HG03175 (cell line): ENCODE measurements around the gene PDZRN3.

Experiments
- ATAC-seq: cut with Tn5 transposase; IDR thresholded peaks from one replicate; pipeline ENCODE4 v1.9.1; 2021; ENCODE audit warnings: mild to moderate bottlenecking, moderate library complexity; ENCODE audit not compliant: unreplicated experiment

PDZRN3 gene

GRCh38 chr3:73530022-73530396, 94.7 kb downstream of the PDZRN3 start:
- ATAC-seq = no peak

GRCh38 chr3:73529308-73530021, 95.3 kb downstream of the PDZRN3 start:
- no peak for ATAC-seq

DNA sequence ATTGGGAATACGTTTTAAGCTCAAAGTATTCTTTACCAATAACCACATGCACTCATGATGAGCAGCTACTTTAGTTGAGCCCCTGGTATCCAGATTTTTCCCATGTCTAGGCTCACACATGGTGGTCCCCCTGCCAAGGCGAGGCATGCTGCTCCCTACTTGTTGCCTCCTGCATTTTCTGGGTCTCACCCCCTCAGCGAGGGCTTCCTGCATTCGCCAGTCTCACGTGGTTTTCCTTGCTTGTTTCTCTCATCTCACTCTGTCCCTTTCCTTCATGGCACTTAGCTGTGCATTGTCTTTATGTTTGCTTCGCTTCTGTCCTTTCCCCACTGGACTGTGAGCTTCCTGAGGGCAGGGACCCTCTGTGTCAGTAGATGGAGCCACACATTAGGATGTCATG, 99.2 kb downstream of the PDZRN3 start:
- no peak for ATAC-seq

GRCh38 chr3:73523661-73524060, 101.1 kb downstream of the PDZRN3 start:
- ATAC-seq = no peak

DNA sequence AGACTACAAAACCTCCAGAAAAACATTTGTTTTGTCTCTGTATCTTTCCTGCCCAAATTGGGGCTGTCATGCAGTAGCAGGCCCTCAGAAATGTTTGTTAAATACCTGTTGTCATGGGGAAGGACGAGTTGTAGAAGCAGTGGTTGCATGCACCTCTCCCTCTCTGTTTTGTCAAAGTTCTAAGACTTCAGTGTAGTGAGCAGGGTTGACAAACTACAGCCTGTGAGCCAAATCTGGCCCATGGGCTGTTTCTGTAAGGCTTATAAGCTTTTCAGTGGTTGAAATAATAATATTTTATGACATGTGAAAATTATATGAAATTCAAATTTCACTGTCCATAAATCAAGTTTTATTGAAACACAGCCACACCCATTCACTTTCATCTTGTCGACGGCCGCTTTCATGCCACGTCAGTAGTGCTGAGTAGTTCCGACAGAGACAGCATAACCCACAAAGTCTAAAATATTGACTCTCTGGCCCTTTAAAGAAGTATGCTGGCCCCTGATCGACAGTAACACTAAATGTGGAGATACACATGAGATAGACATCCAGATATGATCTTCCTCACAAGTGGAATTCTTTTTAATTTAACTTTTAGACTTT, 102.9 kb downstream of the PDZRN3 start:
- no peak for ATAC-seq

- ATAC-seq = no peak
Measured at GRCh38 chr3:73520931-73521461, 103.7 kb downstream of the PDZRN3 start.

DNA sequence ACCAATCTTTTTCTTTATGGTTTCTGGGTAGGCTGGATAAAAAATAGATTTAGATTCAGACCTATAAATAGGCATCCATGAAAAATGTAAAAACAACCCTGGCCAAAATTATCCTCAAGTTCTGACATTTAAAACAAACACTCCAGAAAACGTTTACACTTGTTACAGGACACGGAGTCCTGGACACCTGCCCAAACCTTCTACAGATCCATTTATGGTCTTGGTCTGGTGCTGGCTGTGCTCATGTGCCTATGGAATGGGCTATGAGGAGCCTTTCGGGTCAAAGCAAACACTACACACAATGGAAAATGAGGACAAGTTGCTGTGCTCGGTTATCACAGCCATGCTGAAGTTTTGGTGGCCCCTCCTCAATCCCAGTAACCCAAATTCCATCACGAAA, 108.1 kb downstream of the PDZRN3 start:
- ATAC-seq = no peak

DNA sequence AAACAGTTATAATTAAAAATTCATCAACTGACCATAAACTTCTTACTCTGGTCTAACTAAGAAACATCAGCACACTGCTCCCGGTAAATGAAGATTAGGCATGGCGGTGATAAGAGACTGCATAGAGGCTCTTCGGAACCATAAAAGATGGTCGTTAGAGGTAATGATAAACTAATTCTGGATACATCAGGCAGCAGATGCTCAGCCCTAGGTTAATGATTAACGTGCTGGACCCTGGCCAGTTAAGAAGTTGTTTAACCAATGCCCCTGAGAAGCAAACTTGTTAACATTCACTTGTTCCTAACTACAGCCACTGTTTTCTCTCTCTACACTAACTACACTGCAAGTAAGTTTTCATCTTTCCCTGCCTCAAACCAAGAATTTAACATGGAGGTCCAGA, 111.5 kb downstream of the PDZRN3 start:
- ATAC-seq = no peak

DNA sequence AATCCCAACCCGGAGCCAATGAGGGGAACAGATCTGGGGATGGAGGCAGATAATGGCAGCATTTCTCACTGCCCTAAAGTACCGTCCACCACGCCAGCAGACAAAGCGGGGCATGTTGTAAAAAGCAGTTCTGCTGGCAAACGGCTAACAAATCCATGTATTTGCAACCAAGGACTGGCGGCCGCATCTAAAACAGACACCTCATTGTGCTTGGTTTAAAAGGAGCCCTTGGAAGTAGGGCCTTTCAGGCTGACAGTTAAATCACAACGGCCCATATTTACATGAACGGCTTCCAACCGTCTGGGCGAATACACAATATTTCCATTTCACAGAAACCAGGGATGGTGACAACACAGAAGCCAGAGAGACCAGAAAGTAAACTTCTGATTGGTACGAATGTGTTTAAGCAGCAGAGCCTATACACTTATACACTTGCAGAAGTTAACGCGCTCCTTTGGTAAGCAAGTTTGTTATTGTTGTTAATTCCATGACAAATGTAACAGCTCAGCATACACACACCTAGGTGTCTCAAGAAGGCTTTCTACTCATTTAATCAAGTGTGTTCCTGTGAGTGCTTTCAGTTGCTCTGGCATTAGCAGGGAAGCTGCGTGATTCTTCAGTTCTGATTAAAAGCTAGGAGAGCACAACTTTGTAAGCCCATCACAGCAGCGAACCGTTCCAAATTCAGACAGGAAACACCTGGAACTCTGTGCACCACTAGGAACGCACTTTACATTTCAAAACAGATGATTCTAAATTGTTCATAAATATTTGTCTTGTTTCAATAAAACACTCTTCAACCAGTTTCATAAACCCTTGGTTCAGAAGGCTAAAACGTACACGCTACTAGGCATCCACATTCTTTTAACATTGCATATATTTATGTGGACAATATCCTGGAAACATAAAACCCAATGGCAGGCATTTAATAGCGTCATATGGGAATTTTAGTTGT, 112.9 kb downstream of the PDZRN3 start:
- no peak for ATAC-seq

DNA sequence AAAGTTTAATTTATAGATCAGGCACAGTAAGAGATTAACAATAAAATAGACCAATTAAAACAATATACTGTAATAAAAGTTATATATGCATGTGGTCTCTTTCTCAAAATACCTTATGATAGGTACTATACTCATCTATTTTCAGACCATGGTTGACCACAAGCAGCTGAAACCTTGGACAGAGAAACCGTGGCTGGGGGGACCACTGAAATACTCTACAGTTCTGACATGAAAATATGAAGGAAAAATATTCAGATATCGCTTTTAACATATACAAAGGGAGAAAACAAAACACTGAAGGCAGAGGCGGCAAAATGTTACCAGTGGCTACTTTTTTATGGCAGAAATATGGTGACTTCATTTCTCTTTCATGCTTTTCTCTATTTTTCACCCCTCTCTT, 114.0 kb downstream of the PDZRN3 start:
- ATAC-seq = no peak

DNA sequence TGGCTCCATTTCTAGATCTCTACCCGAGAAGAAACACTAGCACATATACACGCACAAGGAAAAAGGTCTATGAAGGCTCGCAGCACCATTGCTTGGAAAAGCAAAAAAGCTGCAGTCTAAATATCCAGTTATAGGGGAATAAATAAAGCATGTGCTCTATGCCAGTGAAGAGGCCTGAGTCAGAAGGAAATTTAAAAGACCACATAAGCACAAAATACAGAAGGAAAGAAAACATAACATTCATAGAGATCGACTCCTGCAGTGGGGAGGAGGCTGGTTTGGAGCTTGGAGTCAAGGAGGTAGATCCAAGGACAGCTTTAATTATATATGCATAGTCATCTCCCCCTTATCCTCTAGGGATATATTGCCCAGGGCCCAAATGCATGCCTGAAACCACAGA, 114.4 kb downstream of the PDZRN3 start:
- no peak for ATAC-seq

DNA sequence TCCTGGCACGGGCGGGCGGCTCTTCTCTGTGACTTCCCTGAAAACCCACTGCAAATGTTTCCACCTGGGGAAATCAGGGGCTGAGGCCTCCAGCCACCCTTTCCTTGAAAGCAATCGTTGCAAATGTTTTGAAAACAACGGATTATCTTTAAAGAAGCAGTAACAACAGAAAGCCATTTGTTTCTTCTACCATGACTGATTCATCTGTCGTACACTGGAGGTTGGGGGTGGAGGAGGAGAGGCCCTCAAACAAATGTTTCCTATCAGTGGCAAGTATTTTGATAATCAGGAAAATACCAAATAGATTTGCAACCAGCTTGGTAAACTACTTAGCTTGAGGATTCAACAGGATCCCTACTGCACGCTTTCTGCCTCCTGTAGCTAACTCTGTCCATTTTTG, 114.9 kb downstream of the PDZRN3 start:
- ATAC-seq = no peak

DNA sequence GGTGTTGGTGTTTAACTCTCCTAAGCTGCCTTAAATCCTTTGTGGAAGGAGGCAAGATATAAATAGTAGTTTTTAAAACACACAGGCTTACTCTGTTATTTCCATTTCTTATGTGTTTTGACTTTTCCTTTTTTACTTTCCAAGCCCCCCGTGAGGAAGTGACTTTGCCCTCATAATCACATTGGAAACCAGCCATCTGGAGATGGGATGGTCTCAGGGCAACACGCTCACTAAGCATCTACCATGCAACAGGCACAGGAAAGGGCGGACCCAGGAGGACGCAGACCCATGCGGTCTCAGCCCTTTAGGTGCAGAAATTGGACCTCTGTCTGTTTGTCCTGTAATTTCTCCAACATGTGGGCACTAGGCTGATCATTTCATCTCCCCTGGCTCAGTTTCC, 115.7 kb downstream of the PDZRN3 start:
- no peak for ATAC-seq

DNA sequence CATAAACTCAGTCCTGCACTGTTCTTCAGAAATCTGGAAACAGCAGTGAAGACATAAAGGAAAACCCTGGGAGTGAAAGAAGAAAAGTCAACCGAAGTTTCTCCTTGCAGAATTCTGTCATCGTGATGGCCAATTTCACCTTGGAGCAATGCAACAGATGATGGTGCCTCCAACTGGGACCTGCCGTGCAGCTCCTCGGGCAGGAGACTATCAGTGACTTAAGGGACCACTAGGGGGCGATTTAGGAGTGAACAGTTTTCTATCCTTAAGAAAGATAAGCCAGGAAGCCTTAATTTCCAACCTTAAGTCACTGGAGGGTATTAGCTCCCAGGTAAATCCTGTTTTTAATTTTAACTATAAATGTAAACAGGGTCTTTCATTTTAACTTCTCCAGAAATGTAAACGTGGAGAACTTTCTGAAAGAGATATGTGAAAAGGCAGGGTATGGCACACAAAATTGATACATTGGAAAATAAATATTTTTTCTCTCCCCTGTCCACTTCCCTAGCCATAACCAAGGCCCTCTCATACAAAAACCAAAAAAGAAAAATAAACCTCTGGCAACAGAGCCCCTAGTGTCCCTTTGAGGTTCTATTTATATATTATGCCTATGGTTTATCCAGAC, 116.3 kb downstream of the PDZRN3 start:
- ATAC-seq = peak; percentile 56

- no peak for ATAC-seq
Measured at GRCh38 chr3:73504852-73505251, 119.9 kb downstream of the PDZRN3 start.

GRCh38 chr3:73504239-73504638, 120.5 kb downstream of the PDZRN3 start:
- ATAC-seq = no peak

DNA sequence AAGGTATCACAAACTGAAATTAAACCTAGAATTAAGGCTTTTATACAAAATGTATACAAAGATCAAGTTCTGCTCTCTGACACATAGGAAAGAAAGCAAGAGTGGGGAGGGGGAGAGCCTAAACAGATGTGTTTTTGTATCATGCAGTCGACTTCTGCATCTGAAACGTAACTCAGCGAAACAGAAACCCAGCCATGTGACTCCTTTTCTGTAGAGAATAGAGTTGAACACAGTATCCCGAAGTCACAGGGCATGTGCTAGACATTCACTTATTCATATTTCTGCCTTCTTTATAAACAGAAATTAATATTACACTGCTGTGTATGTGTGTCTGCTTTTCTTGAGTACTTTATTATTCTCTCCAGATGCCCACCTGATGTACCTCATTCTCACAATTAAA, 121.0 kb downstream of the PDZRN3 start:
- ATAC-seq = peak; percentile 40

GRCh38 chr3:73502609-73503583, 121.8 kb downstream of the PDZRN3 start:
- peak; percentile 67 for ATAC-seq

GRCh38 chr3:73500321-73500720, 124.4 kb downstream of the PDZRN3 start:
- no peak for ATAC-seq

DNA sequence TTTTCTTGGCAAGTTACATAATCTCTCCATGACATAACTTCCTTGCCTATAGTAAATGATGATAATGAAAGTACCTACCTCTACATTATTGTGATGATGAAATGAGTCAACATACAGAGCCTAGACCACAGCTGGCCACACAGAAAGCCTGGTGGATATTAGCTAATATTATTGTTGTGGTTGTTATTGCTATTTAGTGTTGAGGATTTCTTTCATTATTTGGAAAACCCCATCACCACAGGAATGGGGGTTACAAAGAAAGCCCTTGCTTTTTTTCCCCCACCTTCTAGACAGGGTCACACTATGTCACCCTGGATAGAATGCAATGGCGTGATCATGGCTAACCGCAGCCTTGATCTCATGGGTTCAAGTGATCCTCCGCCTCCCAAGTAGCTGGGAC, 125.0 kb downstream of the PDZRN3 start:
- peak; percentile 63 for ATAC-seq
